Cardiac muscle cell (in vitro differentiated cells and primary cell): ENCODE results near the gene DNAH12. TPM values are rescaled to one million over a fixed set of nuclear protein-coding genes. Genes with fewer than 3 reads are reported as not detected.
"Not testable (repeated sequence)": the region's sequence is repeated elsewhere in the genome, so short reads cannot be mapped to it uniquely, and the experiment has no call there.

Source experiments
- DNase-seq, 2 donors: peaks; one replicate each; pipeline versions ENCODE4 v3.0.0 to v3.0.0-alpha.2; 2010 to 2017; ENCODE audit warnings: low read depth in 1 of 2, low spot score in 1 of 2
- H3K27ac ChIP-seq: fragments of 200-600 bp; sonication (generic); 2 replicates; pipeline ENCODE4 v1.5.1; 2016
- H3K27me3 ChIP-seq: fragments of 200-600 bp; sonication (generic); 2 replicates; pipeline ENCODE4 v1.6.0; 2016; ENCODE audit warnings: control low read depth
- H3K36me3 ChIP-seq: fragments of 200-600 bp; sonication (generic); 2 replicates; pipeline ENCODE4 v1.5.1; 2016; ENCODE audit warnings: control low read depth
- H3K4me1 ChIP-seq: fragments of 200-600 bp; sonication (generic); 2 replicates; pipeline ENCODE4 v1.8.1; 2017; ENCODE audit warnings: low read depth, mild to moderate bottlenecking, mixed run types
- H3K4me3 ChIP-seq: fragments of 200-600 bp; sonication (generic); 2 replicates; pipeline ENCODE4 v1.5.1; 2016; ENCODE audit warnings: mild to moderate bottlenecking
- H3K9me3 ChIP-seq: fragments of 200-600 bp; sonication (generic); 2 replicates; pipeline ENCODE4 v1.5.1; 2017; ENCODE audit warnings: low read depth, mild to moderate bottlenecking, control low read depth
- polyA plus RNA-seq: library from polyadenylated mRNA; unstranded; fragments of >200 nt; fragmentation: Nextera tagmentation; extraction: Ambion mirVana; gene quantifications from 2 replicates; pipeline ENCODE4 v1.2.1, GENCODE V29; 2016
- total RNA-seq: library from RNA; depleted of rRNA; stranded (reverse); fragments of >200 nt; gene quantifications from 2 replicates; pipeline ENCODE4 v1.2.3, GENCODE V29; 2016
- TF ChIP-seq, protein P1 (sequence below): IDR thresholded peaks from 2 replicates; pipeline ENCODE4 v1.5.1; 2012; ENCODE audit warnings: low read depth, mild to moderate bottlenecking, low read length

DNAH12 gene
- total and polyA plus RNA-seq, 2 experiments from 2014 or later = 0.57 to 0.71 TPM

DNA sequence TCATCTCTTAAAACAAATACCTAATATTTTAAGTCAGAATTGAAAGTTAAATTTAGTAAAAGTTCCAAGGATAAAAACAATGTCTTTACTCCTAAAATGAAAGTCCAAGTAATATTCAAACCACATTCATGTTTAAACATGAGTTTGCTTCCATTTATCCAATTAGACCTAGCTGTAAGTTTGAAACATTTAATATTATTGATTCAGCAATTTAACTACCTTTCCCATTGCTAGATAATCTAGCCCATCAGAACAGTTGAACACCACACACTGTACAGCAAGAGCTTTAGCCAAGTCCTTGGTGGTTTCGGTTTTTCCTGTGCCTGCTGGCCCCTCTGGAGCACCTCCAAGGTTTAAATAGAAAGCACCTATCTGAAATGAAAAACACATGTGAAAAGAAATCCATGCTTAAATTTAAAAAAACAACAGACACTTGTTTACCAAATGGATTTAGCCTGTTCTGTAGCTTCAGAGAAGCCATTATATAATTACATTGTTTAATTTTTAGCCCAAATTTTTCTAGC, 97.8 kb downstream of the DNAH12 start:
- H3K36me3 ChIP-seq = no peaks in the 10 kb centered on the region
- peaks cover 11% of the 10 kb centered on the region for H3K4me1 ChIP-seq
- no peaks in the 10 kb centered on the region for H3K9me3 ChIP-seq
- TF ChIP-seq, protein P1, sequence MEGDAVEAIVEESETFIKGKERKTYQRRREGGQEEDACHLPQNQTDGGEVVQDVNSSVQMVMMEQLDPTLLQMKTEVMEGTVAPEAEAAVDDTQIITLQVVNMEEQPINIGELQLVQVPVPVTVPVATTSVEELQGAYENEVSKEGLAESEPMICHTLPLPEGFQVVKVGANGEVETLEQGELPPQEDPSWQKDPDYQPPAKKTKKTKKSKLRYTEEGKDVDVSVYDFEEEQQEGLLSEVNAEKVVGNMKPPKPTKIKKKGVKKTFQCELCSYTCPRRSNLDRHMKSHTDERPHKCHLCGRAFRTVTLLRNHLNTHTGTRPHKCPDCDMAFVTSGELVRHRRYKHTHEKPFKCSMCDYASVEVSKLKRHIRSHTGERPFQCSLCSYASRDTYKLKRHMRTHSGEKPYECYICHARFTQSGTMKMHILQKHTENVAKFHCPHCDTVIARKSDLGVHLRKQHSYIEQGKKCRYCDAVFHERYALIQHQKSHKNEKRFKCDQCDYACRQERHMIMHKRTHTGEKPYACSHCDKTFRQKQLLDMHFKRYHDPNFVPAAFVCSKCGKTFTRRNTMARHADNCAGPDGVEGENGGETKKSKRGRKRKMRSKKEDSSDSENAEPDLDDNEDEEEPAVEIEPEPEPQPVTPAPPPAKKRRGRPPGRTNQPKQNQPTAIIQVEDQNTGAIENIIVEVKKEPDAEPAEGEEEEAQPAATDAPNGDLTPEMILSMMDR = no peak
- H3K27ac ChIP-seq = no peak overlapping the region
- no peaks in the 10 kb centered on the region for H3K27me3 ChIP-seq
- DNase-seq = peak in 1 of 2 donors; percentile 64
- no peak overlapping the region for H3K4me3 ChIP-seq

DNA sequence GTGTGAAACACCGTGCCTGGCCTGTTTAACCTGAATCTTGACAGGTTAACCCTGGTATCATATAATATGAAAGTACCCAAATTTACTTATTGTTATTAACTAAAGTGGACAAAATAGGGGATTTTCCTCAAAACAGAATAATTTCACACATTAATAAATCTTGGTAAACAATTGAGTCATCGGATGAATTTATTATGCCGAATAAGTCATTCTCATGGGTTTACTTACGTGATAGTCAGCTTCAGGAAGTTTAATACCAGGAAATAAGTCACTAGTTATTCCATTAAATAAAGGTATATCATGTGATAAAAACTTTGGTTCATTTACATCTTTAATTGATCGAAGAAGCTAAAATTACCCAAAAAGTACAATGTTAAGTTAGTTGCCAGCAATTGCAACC, 99.7 kb downstream of the DNAH12 start:
- Histone ChIP-seq H3K27ac (no peak overlapping the region), H3K4me1 (no peaks in the 10 kb centered on the region), H3K36me3 (no peaks in the 10 kb centered on the region), H3K27me3 (no peaks in the 10 kb centered on the region), H3K9me3 (no peaks in the 10 kb centered on the region), H3K4me3 (no peak overlapping the region)
- TF ChIP-seq, protein P1 = no peak
- DNase-seq = no peak

DNA sequence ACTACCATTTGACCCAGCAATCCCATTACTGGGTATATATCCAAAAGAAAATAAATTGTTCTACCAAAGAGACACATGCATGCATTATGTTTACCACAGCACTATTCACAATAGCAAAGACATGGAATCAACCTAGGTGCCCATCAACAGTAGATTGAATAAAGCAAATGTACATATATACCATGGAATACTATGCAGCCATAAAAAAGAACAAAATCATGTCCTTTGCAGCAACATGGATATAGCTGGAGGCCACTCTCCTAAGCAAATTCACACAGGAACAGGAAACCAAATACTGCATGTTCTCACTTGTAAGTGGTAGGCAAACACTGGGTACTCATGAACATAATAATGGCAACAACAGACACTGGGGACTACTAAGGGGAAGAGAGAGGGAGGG, 104.0 kb downstream of the DNAH12 start:
- not testable (repeated sequence) for H3K4me3 ChIP-seq

DNA sequence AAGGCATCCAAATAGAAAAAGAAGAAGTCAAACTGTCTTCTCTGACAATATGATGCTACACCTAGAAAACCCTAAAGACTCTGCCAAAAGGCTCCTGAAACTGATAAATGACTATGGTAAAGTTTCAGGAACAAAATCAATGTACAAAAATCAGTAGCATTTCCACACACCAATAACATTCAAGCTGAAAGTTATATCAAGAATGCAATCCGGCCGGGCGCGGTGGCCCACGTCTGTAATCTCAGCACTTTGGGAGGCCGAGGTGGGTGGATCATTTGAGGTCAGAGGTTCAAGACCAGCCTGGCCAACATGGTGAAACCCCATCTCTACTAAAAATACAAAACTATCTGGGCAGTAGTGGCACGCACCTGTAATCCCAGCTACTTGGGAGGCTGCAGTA, 105.7 kb downstream of the DNAH12 start:
- H3K36me3 ChIP-seq, H3K9me3 ChIP-seq, H3K4me1 ChIP-seq, H3K27ac ChIP-seq, DNase-seq, H3K27me3 ChIP-seq, H3K4me3 ChIP-seq: not testable (repeated sequence)

More for the DNA sequence above, 104.0 kb downstream of the DNAH12 start:
- not testable (repeated sequence) for H3K27ac ChIP-seq, H3K36me3 ChIP-seq, H3K4me1 ChIP-seq, H3K27me3 ChIP-seq, DNase-seq, H3K9me3 ChIP-seq

DNA sequence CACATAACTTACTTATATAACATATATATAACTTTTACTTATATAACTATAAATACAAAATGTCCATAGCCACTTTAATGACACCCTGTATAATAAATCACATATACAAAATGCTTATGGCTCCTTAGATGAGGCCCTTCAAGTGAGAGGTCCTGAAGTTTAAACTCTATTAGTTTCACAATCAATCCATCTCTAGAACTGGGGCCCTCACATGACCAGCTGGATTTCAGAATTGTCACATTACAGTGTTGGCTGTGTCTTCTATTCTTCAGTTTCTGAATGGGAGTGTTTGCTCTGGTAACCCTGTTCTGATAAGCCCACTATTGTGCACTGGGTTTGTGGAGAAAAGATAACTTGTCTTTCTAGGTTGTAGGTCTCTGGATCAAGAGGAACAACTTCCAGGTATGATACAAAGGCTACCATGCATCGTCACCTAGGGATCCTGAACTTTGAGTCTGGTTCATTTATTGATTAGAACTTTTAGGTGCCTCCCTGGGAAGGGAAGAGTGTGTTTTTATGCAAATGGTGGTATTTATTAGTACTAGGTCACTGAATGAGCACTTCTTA, 107.9 kb downstream of the DNAH12 start:
- no peak overlapping the region for H3K4me3 ChIP-seq
- H3K27me3 ChIP-seq = no peaks in the 10 kb centered on the region
- DNase-seq = no peak
- no peaks in the 10 kb centered on the region for H3K36me3 ChIP-seq
- H3K4me1 ChIP-seq = no peaks in the 10 kb centered on the region
- H3K9me3 ChIP-seq = no peaks in the 10 kb centered on the region
- H3K27ac ChIP-seq = no peak overlapping the region
- TF ChIP-seq, protein P1 = no peak

DNA sequence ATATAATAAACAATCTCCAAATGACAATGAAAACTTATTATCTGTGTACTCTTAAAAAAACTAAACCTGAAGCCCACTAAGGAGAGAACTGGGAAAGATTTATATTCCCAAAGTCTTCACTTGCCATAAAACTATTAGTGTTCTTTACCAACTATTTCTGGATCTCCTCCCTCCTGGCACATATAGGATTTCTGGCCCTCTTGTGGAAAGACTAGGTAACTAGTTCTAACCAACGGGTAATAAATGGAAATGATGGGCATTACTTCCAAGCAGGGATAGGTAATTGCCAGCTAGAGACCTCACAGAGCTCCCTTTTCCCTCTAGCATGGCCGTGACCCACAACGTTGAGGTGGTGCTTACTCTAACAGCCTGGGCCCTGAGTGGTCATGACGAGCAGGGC, 110.1 kb downstream of the DNAH12 start:
- H3K36me3 ChIP-seq = no peaks in the 10 kb centered on the region
- TF ChIP-seq, protein P1 = peak; percentile 64
- peak; percentile 53 to 65 for DNase-seq

DNA sequence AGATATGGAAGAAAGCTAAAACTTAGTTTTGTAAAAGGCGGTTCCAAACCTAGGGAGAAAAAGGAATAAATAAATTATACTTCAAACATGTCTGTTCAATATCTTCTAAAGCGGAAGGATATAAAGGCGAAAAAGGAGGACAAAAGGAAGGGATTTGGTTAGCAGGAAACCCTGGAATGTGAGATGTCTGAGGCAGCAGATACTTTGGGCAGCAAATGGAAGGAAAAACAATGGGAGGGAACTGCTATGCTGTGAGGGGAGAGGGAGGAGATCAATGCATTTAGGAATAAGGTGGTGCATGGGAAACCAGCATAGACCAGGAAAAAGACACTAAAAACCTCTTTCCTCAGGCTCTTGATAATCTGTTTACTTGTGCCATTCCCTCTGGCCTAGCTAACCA, 120.8 kb downstream of the DNAH12 start:
- no peak overlapping the region for H3K4me3 ChIP-seq
- no peaks in the 10 kb centered on the region for H3K27me3 ChIP-seq
- no peak for DNase-seq
- H3K27ac ChIP-seq = no peak overlapping the region
- no peaks in the 10 kb centered on the region for H3K4me1 ChIP-seq
- H3K36me3 ChIP-seq = no peaks in the 10 kb centered on the region
- no peaks in the 10 kb centered on the region for H3K9me3 ChIP-seq
- TF ChIP-seq, protein P1 = no peak

More for the DNA sequence above, 110.1 kb downstream of the DNAH12 start:
- Histone ChIP-seq H3K27ac (no peak overlapping the region), H3K4me1 (no peaks in the 10 kb centered on the region), H3K4me3 (no peak overlapping the region), H3K9me3 (no peaks in the 10 kb centered on the region), H3K27me3 (no peaks in the 10 kb centered on the region)
